WTC11 (cell line): ENCODE results near the gene CMC2. TPM values are rescaled to one million over a fixed set of nuclear protein-coding genes. Genes with fewer than 3 reads are reported as not detected.
A peak's percentile ranks its signal among the peaks of the same experiment; 100 is the strongest.

Experiments used
- ATAC-seq: fragments of 200-7000 bp; cut with Tn5 transposase; 2 replicates; pipeline ENCODE4 v1.10.0; 2021; ENCODE audit warnings: mild to moderate bottlenecking, moderate library complexity
- CTCF ChIA-PET: fragments of 300-600 bp; sonication (Branson Sonifier 250); formaldehyde crosslinking; loops from one replicate; lab custom pipeline; 2021; ENCODE audit warnings: antibody characterized with exemption; lab: Charles Lee
- POLR2A ChIA-PET: fragments of 350-600 bp; sonication (Branson Sonifier 250); formaldehyde crosslinking; loops from one replicate; lab custom pipeline; 2021; ENCODE audit warnings: antibody characterized with exemption; lab: Charles Lee
- DNase-seq: peaks from one replicate; pipeline ENCODE4 v3.0.0; 2021; ENCODE audit warnings: low spot score
- H3K27ac Mint-ChIP-seq: 2 replicates; pipeline ENCODE4 v1.8.0; 2021; ENCODE audit warnings: mixed read lengths
- H3K27me3 Mint-ChIP-seq: 2 replicates; pipeline ENCODE4 v1.8.0; 2021; ENCODE audit warnings: low read depth, mild to moderate bottlenecking, moderate library complexity, mixed read lengths
- H3K36me3 Mint-ChIP-seq: 2 replicates; pipeline ENCODE4 v1.8.0; 2021; ENCODE audit warnings: mixed read lengths
- H3K4me1 Mint-ChIP-seq: 2 replicates; pipeline ENCODE4 v1.8.0; 2022; ENCODE audit warnings: mixed read lengths
- H3K4me3 Mint-ChIP-seq: 2 replicates; pipeline ENCODE4 v1.8.0; 2021; ENCODE audit warnings: mild to moderate bottlenecking, moderate library complexity, mixed read lengths
- H3K9me3 Mint-ChIP-seq: 2 replicates; pipeline ENCODE4 v1.8.0; 2021; ENCODE audit warnings: mixed read lengths
- CREM ChIP-seq: sonication (generic); formaldehyde crosslinking; IDR thresholded peaks from 2 replicates; pipeline ENCODE4 v1.8.1; 2022; ENCODE audit warnings: mild to moderate bottlenecking, missing genetic modification reagents, moderate library complexity
- ESRRA ChIP-seq: sonication (generic); formaldehyde crosslinking; IDR thresholded peaks from 2 replicates; pipeline ENCODE4 v1.8.1; 2022; ENCODE audit warnings: mild to moderate bottlenecking, missing genetic modification reagents, borderline replicate concordance
- FOXJ3 ChIP-seq: sonication (generic); formaldehyde crosslinking; IDR thresholded peaks from 2 replicates; pipeline ENCODE4 v1.9.0; 2021; ENCODE audit warnings: missing genetic modification reagents, mild to moderate bottlenecking, borderline replicate concordance
- FOXP1 ChIP-seq: sonication (generic); formaldehyde crosslinking; IDR thresholded peaks from 2 replicates; pipeline ENCODE4 v1.8.0; 2022; ENCODE audit warnings: missing genetic modification reagents, mild to moderate bottlenecking, moderate library complexity, borderline replicate concordance
- GRHL2 ChIP-seq: fragments of 250-450 bp; sonication (Bioruptor Pico); IDR thresholded peaks from 2 replicates; pipeline ENCODE4 v1.8.0; 2022; ENCODE audit warnings: mild to moderate bottlenecking, moderate library complexity; ENCODE audit not compliant: insufficient replicate concordance, severe bottlenecking
- GTF2I ChIP-seq: fragments of 250-450 bp; sonication (Bioruptor Pico); conservative IDR thresholded peaks from 2 replicates; pipeline ENCODE4 v1.4.0; 2021; ENCODE audit warnings: mild to moderate bottlenecking
- JAZF1 ChIP-seq: fragments of 250-450 bp; sonication (Bioruptor Pico); IDR thresholded peaks from 2 replicates; pipeline ENCODE4 v1.9.0; 2021; ENCODE audit warnings: moderate library complexity, mild to moderate bottlenecking, inconsistent platforms
- JUN ChIP-seq: sonication (generic); formaldehyde crosslinking; IDR thresholded peaks from 2 replicates; pipeline ENCODE4 v1.8.0; 2023; ENCODE audit warnings: mild to moderate bottlenecking, missing genetic modification reagents
- MXD4 ChIP-seq: fragments of 250-450 bp; sonication (Bioruptor Pico); IDR thresholded peaks from 2 replicates; pipeline ENCODE4 v1.8.0; 2021; ENCODE audit warnings: mild to moderate bottlenecking, moderate library complexity, borderline replicate concordance
- MYBL2 ChIP-seq: sonication (generic); formaldehyde crosslinking; IDR thresholded peaks from 2 replicates; pipeline ENCODE4 v1.8.1; 2023; ENCODE audit warnings: mild to moderate bottlenecking, moderate library complexity, missing genetic modification reagents
- NR2C2 ChIP-seq: sonication (generic); formaldehyde crosslinking; IDR thresholded peaks from 2 replicates; pipeline ENCODE4 v1.8.0; 2022; ENCODE audit warnings: mild to moderate bottlenecking, missing genetic modification reagents
- ZBTB21 ChIP-seq: sonication (generic); formaldehyde crosslinking; IDR thresholded peaks from 2 replicates; pipeline ENCODE4 v1.8.1; 2023; ENCODE audit warnings: mild to moderate bottlenecking, missing genetic modification reagents, borderline replicate concordance
- ZNF121 ChIP-seq: sonication (generic); formaldehyde crosslinking; IDR thresholded peaks from 2 replicates; pipeline ENCODE4 v1.8.0; 2023; ENCODE audit warnings: missing genetic modification reagents
- total RNA-seq: library from RNA; stranded (reverse); gene quantifications from 3 replicates; pipeline ENCODE4 v1.2.3, GENCODE V29; 2021
- TF ChIP-seq, protein P1 (sequence below): fragments of 250-450 bp; sonication (Bioruptor Pico); IDR thresholded peaks from 2 replicates; pipeline ENCODE4 v1.9.0; 2021; ENCODE audit warnings: mild to moderate bottlenecking
- TF ChIP-seq, protein P2 (sequence below): sonication (generic); formaldehyde crosslinking; IDR thresholded peaks from 2 replicates; pipeline ENCODE4 v1.8.1; 2022; ENCODE audit warnings: low read depth, mild to moderate bottlenecking, moderate library complexity, missing genetic modification reagents, borderline replicate concordance
- TF ChIP-seq, protein P3 (sequence below): fragments of 250-450 bp; sonication (Bioruptor Pico); IDR thresholded peaks from 2 replicates; pipeline ENCODE4 v1.9.0; 2021; ENCODE audit warnings: mild to moderate bottlenecking
- TF ChIP-seq, protein P4 (sequence below): sonication (generic); formaldehyde crosslinking; IDR thresholded peaks from 2 replicates; pipeline ENCODE4 v1.8.0; 2022; ENCODE audit warnings: mild to moderate bottlenecking, missing genetic modification reagents
- TF ChIP-seq, protein P5 (sequence below): sonication (generic); formaldehyde crosslinking; conservative IDR thresholded peaks from 2 replicates; pipeline ENCODE4 v1.8.1; 2022; ENCODE audit warnings: mild to moderate bottlenecking, missing genetic modification reagents
- TF ChIP-seq, protein P6 (sequence below): sonication (generic); formaldehyde crosslinking; IDR thresholded peaks from 2 replicates; pipeline ENCODE4 v1.8.0; 2022; ENCODE audit warnings: mild to moderate bottlenecking, missing genetic modification reagents
- TF ChIP-seq, protein P7 (sequence below): fragments of 250-450 bp; sonication (Bioruptor Pico); IDR thresholded peaks from 2 replicates; pipeline ENCODE4 v2.1.2; 2022; ENCODE audit warnings: mild to moderate bottlenecking, moderate library complexity
- TF ChIP-seq, protein P8 (sequence below): fragments of 250-450 bp; sonication (Bioruptor Pico); conservative IDR thresholded peaks from 2 replicates; pipeline ENCODE4 v1.9.0; 2021; ENCODE audit warnings: mild to moderate bottlenecking
- TF ChIP-seq, protein P9 (sequence below): sonication (generic); formaldehyde crosslinking; IDR thresholded peaks from 2 replicates; pipeline ENCODE4 v1.8.1; 2023; ENCODE audit warnings: mild to moderate bottlenecking, missing genetic modification reagents

The CMC2 gene
- total RNA-seq, 1 experiment from 2014 or later: 78.9 TPM

DNA sequence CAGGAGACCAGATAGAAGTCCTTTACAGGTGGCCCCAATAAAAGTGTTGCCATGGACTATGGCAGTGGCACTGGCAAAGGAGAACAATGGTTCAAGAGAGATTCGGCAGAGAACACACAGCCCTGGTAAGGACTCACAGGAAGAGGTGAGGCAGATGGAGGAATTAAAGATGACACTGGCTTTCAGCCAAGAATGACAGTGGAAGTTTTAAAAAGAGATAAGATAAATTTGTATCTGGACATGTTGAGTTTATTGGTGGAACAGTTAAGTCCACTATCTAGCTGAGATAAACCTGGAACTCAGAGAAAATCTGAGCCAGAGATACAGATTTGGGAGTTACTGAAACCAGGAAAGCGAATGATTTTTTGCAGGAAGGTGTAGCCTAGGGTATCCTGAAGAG lies 20.1 kb downstream of the CMC2 start:
- Mint-ChIP-seq H3K27ac (0 out of 2 replicates have a peak overlapping the region, but pooled peaks have one; percentile 5), H3K27me3 (peaks cover 20% of the 10 kb centered on the region)

DNA sequence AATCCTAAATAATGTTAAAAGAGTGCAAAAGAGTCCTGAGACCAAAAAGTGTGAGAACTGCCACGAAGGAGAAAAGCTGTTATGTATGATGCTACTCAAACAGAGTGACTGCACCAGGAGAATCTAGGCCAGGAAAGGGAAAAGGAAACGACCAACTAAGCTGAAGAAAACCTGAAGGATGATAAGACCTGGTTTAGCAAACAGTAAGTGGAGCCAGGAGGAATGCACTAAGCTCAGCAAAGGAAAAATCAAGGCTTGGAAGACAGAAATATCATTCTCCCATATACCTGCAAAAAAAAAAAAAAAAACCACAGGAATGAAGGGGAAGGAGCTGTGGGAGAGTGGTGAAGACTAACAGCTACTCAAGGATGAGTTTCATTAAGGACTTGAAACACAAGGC lies 21.1 kb downstream of the CMC2 start:
- Mint-ChIP-seq H3K4me3 (no peak overlapping the region), H3K4me1 (peaks cover 46% of the 10 kb centered on the region), H3K36me3 (peaks cover 5% of the 10 kb centered on the region), H3K27me3 (peaks cover 20% of the 10 kb centered on the region), H3K9me3 (no peaks in the 10 kb centered on the region), H3K27ac (peak overlapping the region; percentile 52; the same call in 1 of the 2 replicates)
- CTCF ChIA-PET: interaction anchor here (0.7 to 1.2 kb wide), 6 partner anchors 9 to 459 kb away, joined by 3 to 12 read pairs (median 3); partner anchors contain the start of gene ATMIN
- ATAC-seq (no peak), DNase-seq (no peak)
- POLR2A ChIA-PET: interaction anchor here (0.6 to 1.3 kb wide), 6 partner anchors 11 to 1315 kb away, joined by 3 to 8 read pairs (median 3); no protein-coding TSS in a partner anchor
- TF ChIP-seq, protein P1, sequence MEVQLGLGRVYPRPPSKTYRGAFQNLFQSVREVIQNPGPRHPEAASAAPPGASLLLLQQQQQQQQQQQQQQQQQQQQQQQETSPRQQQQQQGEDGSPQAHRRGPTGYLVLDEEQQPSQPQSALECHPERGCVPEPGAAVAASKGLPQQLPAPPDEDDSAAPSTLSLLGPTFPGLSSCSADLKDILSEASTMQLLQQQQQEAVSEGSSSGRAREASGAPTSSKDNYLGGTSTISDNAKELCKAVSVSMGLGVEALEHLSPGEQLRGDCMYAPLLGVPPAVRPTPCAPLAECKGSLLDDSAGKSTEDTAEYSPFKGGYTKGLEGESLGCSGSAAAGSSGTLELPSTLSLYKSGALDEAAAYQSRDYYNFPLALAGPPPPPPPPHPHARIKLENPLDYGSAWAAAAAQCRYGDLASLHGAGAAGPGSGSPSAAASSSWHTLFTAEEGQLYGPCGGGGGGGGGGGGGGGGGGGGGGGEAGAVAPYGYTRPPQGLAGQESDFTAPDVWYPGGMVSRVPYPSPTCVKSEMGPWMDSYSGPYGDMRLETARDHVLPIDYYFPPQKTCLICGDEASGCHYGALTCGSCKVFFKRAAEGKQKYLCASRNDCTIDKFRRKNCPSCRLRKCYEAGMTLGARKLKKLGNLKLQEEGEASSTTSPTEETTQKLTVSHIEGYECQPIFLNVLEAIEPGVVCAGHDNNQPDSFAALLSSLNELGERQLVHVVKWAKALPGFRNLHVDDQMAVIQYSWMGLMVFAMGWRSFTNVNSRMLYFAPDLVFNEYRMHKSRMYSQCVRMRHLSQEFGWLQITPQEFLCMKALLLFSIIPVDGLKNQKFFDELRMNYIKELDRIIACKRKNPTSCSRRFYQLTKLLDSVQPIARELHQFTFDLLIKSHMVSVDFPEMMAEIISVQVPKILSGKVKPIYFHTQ (CRISPR knock-in tag): no peak
- TF ChIP-seq NR2C2 (CRISPR knock-in tag) (no peak), GTF2I (CRISPR knock-in tag) (no peak), FOXP1 (CRISPR knock-in tag) (no peak), JAZF1 (CRISPR knock-in tag) (no peak), JUN (CRISPR knock-in tag) (no peak), MYBL2 (no peak)
- TF ChIP-seq, protein P2, sequence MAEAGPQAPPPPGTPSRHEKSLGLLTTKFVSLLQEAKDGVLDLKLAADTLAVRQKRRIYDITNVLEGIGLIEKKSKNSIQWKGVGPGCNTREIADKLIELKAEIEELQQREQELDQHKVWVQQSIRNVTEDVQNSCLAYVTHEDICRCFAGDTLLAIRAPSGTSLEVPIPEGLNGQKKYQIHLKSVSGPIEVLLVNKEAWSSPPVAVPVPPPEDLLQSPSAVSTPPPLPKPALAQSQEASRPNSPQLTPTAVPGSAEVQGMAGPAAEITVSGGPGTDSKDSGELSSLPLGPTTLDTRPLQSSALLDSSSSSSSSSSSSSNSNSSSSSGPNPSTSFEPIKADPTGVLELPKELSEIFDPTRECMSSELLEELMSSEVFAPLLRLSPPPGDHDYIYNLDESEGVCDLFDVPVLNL: no peak
- TF ChIP-seq, protein P3, sequence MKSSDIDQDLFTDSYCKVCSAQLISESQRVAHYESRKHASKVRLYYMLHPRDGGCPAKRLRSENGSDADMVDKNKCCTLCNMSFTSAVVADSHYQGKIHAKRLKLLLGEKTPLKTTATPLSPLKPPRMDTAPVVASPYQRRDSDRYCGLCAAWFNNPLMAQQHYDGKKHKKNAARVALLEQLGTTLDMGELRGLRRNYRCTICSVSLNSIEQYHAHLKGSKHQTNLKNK (CRISPR knock-in tag): no peak
- TF ChIP-seq, protein P4, sequence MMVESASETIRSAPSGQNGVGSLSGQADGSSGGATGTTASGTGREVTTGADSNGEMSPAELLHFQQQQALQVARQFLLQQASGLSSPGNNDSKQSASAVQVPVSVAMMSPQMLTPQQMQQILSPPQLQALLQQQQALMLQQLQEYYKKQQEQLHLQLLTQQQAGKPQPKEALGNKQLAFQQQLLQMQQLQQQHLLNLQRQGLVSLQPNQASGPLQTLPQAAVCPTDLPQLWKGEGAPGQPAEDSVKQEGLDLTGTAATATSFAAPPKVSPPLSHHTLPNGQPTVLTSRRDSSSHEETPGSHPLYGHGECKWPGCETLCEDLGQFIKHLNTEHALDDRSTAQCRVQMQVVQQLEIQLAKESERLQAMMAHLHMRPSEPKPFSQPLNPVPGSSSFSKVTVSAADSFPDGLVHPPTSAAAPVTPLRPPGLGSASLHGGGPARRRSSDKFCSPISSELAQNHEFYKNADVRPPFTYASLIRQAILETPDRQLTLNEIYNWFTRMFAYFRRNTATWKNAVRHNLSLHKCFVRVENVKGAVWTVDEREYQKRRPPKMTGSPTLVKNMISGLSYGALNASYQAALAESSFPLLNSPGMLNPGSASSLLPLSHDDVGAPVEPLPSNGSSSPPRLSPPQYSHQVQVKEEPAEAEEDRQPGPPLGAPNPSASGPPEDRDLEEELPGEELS (CRISPR knock-in tag): no peak

More for the DNA sequence above, 20.1 kb downstream of the CMC2 start:
- H3K9me3 Mint-ChIP-seq: no peaks in the 10 kb centered on the region
- H3K4me1 Mint-ChIP-seq: peaks cover 46% of the 10 kb centered on the region
- TF ChIP-seq, protein P5, sequence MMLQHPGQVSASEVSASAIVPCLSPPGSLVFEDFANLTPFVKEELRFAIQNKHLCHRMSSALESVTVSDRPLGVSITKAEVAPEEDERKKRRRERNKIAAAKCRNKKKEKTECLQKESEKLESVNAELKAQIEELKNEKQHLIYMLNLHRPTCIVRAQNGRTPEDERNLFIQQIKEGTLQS (CRISPR knock-in tag): no peak
- TF ChIP-seq, protein P6, sequence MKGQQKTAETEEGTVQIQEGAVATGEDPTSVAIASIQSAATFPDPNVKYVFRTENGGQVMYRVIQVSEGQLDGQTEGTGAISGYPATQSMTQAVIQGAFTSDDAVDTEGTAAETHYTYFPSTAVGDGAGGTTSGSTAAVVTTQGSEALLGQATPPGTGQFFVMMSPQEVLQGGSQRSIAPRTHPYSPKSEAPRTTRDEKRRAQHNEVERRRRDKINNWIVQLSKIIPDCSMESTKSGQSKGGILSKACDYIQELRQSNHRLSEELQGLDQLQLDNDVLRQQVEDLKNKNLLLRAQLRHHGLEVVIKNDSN (CRISPR knock-in tag): no peak
- TF ChIP-seq ESRRA (CRISPR knock-in tag) (no peak), ZBTB21 (CRISPR knock-in tag) (no peak), CREM (CRISPR knock-in tag) (no peak), MYBL2 (no peak), ZNF121 (CRISPR knock-in tag) (no peak), JAZF1 (CRISPR knock-in tag) (no peak), FOXJ3 (CRISPR knock-in tag) (no peak), GRHL2 (CRISPR knock-in tag) (no peak), MXD4 (CRISPR knock-in tag) (no peak)
- TF ChIP-seq, protein P7, sequence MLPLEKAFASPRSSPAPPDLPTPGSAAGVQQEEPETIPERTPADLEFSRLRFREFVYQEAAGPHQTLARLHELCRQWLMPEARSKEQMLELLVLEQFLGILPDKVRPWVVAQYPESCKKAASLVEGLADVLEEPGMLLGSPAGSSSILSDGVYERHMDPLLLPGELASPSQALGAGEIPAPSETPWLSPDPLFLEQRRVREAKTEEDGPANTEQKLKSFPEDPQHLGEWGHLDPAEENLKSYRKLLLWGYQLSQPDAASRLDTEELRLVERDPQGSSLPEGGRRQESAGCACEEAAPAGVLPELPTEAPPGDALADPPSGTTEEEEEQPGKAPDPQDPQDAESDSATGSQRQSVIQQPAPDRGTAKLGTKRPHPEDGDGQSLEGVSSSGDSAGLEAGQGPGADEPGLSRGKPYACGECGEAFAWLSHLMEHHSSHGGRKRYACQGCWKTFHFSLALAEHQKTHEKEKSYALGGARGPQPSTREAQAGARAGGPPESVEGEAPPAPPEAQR (CRISPR knock-in tag): no peak
- TF ChIP-seq, protein P8, sequence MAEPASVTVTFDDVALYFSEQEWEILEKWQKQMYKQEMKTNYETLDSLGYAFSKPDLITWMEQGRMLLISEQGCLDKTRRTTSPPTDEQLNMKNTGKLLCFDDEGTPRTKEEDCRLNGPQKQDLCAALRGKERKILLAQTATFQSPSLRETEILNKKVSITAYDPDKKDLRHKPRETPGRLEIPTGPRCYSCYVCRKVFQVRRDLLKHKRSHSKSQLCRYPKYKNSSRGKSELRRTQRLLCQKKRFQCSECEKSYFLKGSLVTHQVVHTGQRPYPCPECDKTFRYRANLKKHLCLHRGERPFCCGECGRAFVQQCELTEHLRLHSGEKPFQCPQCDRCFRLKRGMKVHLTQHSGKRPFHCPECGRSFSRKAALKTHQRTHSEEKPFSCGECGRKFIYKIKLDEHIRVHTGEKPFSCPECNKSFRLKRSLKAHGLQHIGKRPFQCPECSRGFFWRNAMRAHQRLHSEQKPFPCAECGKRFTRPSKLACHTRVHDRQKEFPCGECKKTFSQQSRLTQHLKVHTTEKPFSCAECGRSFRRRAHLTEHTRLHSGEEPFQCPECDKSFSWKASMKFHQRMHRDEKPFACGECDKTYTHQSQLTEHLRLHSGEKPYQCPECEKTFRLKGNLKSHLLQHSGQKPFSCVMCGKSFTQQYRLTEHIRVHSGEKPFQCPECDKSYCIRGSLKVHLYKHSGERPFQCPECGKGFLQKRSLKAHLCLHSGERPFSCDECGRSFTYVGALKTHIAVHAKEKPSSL (CRISPR knock-in tag): no peak
- TF ChIP-seq, protein P9, sequence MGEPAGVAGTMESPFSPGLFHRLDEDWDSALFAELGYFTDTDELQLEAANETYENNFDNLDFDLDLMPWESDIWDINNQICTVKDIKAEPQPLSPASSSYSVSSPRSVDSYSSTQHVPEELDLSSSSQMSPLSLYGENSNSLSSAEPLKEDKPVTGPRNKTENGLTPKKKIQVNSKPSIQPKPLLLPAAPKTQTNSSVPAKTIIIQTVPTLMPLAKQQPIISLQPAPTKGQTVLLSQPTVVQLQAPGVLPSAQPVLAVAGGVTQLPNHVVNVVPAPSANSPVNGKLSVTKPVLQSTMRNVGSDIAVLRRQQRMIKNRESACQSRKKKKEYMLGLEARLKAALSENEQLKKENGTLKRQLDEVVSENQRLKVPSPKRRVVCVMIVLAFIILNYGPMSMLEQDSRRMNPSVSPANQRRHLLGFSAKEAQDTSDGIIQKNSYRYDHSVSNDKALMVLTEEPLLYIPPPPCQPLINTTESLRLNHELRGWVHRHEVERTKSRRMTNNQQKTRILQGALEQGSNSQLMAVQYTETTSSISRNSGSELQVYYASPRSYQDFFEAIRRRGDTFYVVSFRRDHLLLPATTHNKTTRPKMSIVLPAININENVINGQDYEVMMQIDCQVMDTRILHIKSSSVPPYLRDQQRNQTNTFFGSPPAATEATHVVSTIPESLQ: no peak
- TF ChIP-seq, all 79 proteins: peak for 0
- H3K36me3 Mint-ChIP-seq: peaks cover 9% of the 10 kb centered on the region
- POLR2A ChIA-PET: interaction anchor here (1.3 kb wide), 1 partner anchor 12 kb away, joined by 8 read pairs; no protein-coding TSS in a partner anchor
- CTCF ChIA-PET: interaction anchor here (1.0 to 2.7 kb wide), 5 partner anchors 10 to 63 kb away, joined by 3 to 10 read pairs (median 3); partner anchors contain the start of gene ATMIN
- ATAC-seq (no peak), DNase-seq (no peak)
- no peak overlapping the region for H3K4me3 Mint-ChIP-seq
